ENCODE results near the gene PRICKLE4.

- no peak for TF ChIP-seq CTCF (IDR thresholded peaks at IDR 0.05; ENCODE audit: borderline replicate concordance, extremely low read depth, low read length, poor library complexity, severe bottlenecking)
- no peak for TF ChIP-seq EZH2 (IDR thresholded peaks at IDR 0.05; ENCODE audit: borderline replicate concordance, low read depth, low read length, severe bottlenecking)
Measured at GRCh38 chr6:41741625-41742490, 38.7 kb upstream of the PRICKLE4 start.

Data from DND-41 (cell line).